VCaP (cell line): ENCODE measurements around the gene NSDHL.
A peak's percentile ranks its signal among the peaks of the same experiment; 100 is the strongest.
"Not testable (repeated sequence)": the region's sequence is repeated elsewhere in the genome, so short reads cannot be mapped to it uniquely, and the experiment has no call there.

Source experiments
- H3K27ac ChIP-seq: fragments of 450-650 bp; 2 replicates; pipeline ENCODE4 v1.5.1; 2017
- TF ChIP-seq, protein P1 (sequence below): fragments of 450-650 bp; conservative IDR thresholded peaks from 2 replicates; pipeline ENCODE4 v1.5.1; 2017; ENCODE audit warnings: mild to moderate bottlenecking, moderate library complexity

NSDHL gene

DNA sequence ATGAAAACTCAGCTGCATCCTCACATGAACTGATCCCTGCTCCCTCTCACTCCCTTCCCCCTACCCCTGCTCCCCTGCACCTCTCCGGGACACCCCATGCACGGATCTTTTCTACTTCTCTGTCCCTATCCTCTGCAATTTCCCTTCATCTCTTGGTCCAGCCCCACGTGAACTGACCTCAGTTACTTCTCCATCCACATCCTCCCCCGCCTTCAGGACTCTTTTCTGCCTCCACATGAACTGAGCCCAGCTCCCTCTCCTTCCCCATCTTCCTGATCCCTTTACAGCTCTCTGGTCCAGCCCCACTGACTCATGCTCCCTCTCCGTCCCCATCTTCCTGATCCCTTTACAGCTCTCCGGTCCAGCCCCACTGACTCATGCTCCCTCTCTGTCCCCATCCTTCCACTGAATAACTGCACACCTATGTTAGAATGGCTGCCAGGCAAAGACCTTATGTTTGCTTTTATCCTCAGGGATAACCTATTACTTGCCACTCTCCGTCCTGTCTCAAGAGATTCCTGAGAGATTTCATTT is 6.0 kb upstream of the NSDHL start:
- no peak overlapping the region for H3K27ac ChIP-seq
- TF ChIP-seq, protein P1, sequence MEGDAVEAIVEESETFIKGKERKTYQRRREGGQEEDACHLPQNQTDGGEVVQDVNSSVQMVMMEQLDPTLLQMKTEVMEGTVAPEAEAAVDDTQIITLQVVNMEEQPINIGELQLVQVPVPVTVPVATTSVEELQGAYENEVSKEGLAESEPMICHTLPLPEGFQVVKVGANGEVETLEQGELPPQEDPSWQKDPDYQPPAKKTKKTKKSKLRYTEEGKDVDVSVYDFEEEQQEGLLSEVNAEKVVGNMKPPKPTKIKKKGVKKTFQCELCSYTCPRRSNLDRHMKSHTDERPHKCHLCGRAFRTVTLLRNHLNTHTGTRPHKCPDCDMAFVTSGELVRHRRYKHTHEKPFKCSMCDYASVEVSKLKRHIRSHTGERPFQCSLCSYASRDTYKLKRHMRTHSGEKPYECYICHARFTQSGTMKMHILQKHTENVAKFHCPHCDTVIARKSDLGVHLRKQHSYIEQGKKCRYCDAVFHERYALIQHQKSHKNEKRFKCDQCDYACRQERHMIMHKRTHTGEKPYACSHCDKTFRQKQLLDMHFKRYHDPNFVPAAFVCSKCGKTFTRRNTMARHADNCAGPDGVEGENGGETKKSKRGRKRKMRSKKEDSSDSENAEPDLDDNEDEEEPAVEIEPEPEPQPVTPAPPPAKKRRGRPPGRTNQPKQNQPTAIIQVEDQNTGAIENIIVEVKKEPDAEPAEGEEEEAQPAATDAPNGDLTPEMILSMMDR, result no peak

DNA sequence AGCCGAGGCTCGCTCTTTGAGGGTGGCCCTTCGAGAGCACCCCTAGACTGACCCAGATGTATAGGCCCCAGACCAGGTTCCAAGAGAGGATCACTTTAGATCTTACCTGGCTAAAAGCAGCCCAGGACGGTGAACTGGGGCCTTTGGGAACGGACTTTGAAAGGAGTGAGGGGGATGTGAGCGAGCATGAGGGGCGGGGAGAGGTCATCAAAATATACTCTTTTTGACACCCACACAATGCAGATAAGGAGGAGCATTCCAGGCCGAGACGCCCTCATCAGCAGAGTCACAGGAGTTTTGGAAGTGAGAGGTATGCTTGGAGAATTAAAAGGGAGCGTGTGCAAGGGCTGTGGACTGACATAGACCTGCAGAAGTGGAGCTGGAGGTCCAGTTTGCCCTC is 528 bp downstream of the NSDHL start:
- TF ChIP-seq, protein P1, result no peak
- H3K27ac ChIP-seq, result peak overlapping the region; percentile 59; the same call in 1 of the 2 replicates

GRCh38 chrX:152832520-152832919 is 1.7 kb downstream of the NSDHL start:
- TF ChIP-seq, protein P1, result no peak
- no peak overlapping the region for H3K27ac ChIP-seq

- H3K27ac ChIP-seq, result no peak overlapping the region
- TF ChIP-seq, protein P1, result no peak
Measured at GRCh38 chrX:152833378-152833777, 2.5 kb downstream of the NSDHL start.

DNA sequence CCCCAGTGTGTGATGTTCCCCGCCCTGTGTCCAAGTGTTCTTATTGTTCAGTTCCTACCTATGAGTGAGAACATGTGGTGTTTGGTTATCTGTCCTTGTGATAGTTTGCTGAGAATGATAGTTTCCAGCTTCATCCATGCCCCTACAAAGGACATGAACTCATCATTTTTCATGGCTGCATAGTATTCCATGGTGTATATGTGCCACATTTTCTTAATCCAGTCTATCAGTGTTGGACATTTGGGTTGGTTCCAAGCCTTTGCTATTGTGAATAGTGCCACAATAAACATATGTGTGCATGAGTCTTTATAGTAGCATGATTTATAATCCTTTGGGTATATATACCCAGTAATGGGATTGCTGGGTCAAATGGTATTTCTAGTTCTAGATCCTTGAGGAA is 4.6 kb downstream of the NSDHL start:
- not testable (repeated sequence) for H3K27ac ChIP-seq

- H3K27ac ChIP-seq, result no peak overlapping the region
- TF ChIP-seq, protein P1, result no peak
Measured at GRCh38 chrX:152842772-152843338, 12.0 kb downstream of the NSDHL start.

GRCh38 chrX:152843852-152844251 is 13.0 kb downstream of the NSDHL start:
- TF ChIP-seq, protein P1, result no peak
- H3K27ac ChIP-seq, result no peak overlapping the region

DNA sequence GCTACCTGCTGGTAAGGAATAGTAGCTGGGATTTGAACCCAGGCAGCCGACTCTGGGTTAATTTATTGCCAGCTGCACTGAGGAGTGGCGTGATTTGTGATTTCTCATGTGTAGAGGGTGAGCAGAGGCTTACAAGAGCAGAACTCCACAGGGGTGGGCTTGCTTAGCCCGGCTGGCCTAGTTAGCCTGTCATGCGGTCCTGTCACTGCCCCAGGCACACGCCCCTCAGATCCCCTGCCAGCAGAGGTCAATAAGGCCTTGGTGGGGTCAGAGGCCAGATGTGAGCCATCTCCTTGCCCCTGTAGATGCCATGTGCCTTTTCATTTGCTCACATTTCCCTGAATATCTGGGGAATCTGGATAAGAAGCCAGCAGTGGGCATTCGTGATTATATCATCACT is 13.4 kb downstream of the NSDHL start:
- no peak overlapping the region for H3K27ac ChIP-seq

More for the DNA sequence above, 13.4 kb downstream of the NSDHL start:
- TF ChIP-seq, protein P1, result no peak
